Ishikawa (cell line): ENCODE measurements around the gene RGS14.

Experiments used
- CEBPB ChIP-seq: IDR thresholded peaks from 2 replicates; pipeline ENCODE4 v1.6.1; 2012
- EGR1 ChIP-seq: IDR thresholded peaks from 2 replicates; pipeline ENCODE4 v1.6.1; 2012
- EP300 ChIP-seq: IDR thresholded peaks from 2 replicates; pipeline ENCODE4 v1.6.1; 2012; ENCODE audit warnings: borderline replicate concordance
- REST ChIP-seq: IDR thresholded peaks from 2 replicates; pipeline ENCODE4 v1.6.1; 2012; ENCODE audit warnings: low read depth, mild to moderate bottlenecking

GRCh38 chr5:177376107-177376506 lies 18.4 kb downstream of the RGS14 start:
- TF ChIP-seq REST (no peak), EGR1 (no peak), EP300 (no peak), CEBPB (no peak)
